ENCODE measurements around the gene SEMA6B.
"Not testable (repeated sequence)": the region's sequence is repeated elsewhere in the genome, so short reads cannot be mapped to it uniquely, and the experiment has no call there.

Gene SEMA6B

DNA sequence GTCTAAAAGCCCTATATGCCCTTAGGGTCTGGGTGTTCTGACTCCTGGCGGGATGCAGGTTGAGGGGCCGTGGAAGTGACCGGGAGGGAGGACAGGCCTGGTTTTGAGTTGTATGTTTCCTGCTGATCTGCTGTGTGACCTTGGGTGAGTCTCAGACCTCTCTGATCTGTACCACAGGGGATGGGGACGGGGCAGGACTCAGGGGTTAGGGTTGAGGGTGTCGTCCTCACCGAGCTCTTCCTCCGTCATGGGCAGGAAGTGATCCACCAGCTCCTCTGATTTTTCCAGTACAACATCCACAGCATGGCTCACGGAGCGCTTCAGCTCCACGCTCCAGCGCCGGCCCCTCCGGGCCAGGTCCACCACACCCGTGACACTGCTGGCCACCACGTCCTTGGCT is 30.6 kb downstream of the SEMA6B start:
- H3K9me3 ChIP-seq = no peaks in the 10 kb centered on the region
- H3K27ac ChIP-seq = no peak overlapping the region
- TF ChIP-seq, protein P1, sequence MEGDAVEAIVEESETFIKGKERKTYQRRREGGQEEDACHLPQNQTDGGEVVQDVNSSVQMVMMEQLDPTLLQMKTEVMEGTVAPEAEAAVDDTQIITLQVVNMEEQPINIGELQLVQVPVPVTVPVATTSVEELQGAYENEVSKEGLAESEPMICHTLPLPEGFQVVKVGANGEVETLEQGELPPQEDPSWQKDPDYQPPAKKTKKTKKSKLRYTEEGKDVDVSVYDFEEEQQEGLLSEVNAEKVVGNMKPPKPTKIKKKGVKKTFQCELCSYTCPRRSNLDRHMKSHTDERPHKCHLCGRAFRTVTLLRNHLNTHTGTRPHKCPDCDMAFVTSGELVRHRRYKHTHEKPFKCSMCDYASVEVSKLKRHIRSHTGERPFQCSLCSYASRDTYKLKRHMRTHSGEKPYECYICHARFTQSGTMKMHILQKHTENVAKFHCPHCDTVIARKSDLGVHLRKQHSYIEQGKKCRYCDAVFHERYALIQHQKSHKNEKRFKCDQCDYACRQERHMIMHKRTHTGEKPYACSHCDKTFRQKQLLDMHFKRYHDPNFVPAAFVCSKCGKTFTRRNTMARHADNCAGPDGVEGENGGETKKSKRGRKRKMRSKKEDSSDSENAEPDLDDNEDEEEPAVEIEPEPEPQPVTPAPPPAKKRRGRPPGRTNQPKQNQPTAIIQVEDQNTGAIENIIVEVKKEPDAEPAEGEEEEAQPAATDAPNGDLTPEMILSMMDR (IDR thresholded peaks at IDR 0.05) = no peak
- no peak for DNase-seq
- no peaks in the 10 kb centered on the region for H3K4me1 ChIP-seq
- intact Hi-C loops (cut with DNase I; ENCODE audit: low total_unique reads) = no loop called here
- H3K4me3 ChIP-seq = no peak overlapping the region
- H3K27me3 ChIP-seq = peaks cover 0 to 48% of the 10 kb centered on the region in 2 donors
- no peaks in the 10 kb centered on the region for H3K36me3 ChIP-seq

DNA sequence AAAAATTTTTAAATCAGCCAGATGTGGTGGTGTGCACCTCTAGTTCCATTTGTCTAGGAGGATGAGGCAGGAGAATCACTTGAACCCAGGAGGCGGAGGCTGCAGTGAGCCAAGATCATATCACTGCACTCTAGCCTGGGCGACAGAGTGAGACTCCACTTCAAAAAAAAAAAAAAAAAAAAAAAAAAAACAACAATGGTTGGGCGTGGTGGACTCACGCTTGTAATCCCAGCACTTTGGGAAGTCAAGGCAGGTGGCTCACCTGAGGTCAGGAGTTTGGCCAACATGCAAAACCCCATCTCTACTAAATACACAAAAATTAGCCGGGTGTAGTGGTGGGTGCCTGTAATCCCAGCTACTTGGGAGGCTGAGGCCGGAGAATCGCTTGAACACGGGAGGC is 32.1 kb downstream of the SEMA6B start:
- H3K36me3 ChIP-seq; H3K27ac ChIP-seq; intact Hi-C loops (cut with DNase I; ENCODE audit: low total_unique reads); H3K4me1 ChIP-seq; H3K4me3 ChIP-seq; H3K9me3 ChIP-seq; DNase-seq: not testable (repeated sequence)
- H3K27me3 ChIP-seq = peaks cover 0 to 45% of the 10 kb centered on the region in 2 donors

DNA sequence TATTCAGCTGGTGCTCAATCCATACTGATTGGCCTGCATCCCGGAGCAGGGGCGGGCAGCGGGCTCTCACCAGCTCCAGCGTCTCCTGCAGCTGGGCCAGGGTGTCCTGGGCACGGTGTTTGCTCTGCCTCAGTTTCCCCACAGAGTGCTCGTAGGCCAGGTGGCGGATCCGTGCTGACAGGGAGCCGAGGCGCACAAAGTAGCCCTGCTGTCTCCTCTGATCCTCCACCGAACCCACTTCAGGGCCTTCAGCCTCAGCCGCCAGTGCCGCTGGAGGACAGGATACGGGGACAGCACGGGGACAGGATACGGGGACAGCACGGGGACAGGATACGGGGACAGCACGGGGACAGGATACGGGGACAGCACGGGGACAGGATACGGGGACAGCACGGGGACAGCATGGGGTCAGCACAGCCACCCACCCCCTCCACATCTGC is 33.9 kb downstream of the SEMA6B start:
- peaks cover 0 to 43% of the 10 kb centered on the region in 2 donors for H3K27me3 ChIP-seq
- no peak overlapping the region for H3K27ac ChIP-seq
- H3K36me3 ChIP-seq = no peaks in the 10 kb centered on the region
- DNase-seq = no peak
- TF ChIP-seq, protein P1 (IDR thresholded peaks at IDR 0.05) = no peak
- H3K4me3 ChIP-seq = no peak overlapping the region
- no peaks in the 10 kb centered on the region for H3K9me3 ChIP-seq
- intact Hi-C loops (cut with DNase I; ENCODE audit: low total_unique reads) = no loop called here
- H3K4me1 ChIP-seq = no peaks in the 10 kb centered on the region

DNA sequence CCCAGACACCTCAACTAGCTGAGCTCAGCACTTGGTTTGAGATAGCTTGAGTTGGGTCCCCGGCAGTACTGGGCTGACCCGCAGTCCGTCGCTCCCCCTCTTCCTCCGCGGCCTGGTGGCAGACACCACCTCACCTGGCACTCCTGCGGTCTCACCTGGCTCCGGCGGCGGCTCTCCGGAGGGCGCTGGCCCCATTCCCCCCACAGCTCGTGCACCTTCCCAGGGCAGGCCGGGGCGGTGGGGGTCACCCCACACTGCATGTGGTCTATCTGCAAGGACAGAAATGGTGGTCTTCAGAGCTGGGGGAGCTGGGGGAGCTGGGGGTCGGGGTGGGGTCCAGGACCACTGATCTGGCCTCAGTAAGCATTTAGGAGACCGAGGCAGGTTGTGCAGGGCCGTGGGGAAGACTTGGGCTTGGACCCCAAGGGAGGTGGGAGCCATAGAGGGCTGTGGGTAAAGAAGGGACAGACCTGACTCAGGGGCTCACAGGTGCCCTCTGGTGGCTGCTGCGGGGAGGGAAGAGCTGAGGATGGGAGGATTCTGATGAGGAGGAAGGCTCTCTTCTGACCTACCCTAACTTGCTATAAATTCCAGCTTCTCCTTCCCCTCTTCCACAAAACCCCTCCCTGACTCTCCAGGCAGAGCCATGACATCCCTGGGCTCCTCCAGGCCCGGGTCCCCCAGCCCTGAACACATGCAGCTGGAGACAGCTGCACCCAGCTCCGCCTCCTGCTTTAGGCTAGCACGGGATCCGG is 34.5 kb downstream of the SEMA6B start:
- peak in 1 of 2 donors; percentile 45 for DNase-seq
- H3K27ac ChIP-seq = no peak overlapping the region
- H3K27me3 ChIP-seq = peaks cover 0 to 38% of the 10 kb centered on the region in 2 donors
- no peaks in the 10 kb centered on the region for H3K36me3 ChIP-seq
- no peak overlapping the region for H3K4me3 ChIP-seq
- TF ChIP-seq, protein P1 (IDR thresholded peaks at IDR 0.05) = peak; percentile 48 to 70
- intact Hi-C loops (cut with DNase I; ENCODE audit: low total_unique reads) = loop anchor here (5.0 kb wide), 1 partner anchor 258 kb away; no protein-coding TSS in a partner anchor
- H3K9me3 ChIP-seq = no peaks in the 10 kb centered on the region
- H3K4me1 ChIP-seq = no peaks in the 10 kb centered on the region

DNA sequence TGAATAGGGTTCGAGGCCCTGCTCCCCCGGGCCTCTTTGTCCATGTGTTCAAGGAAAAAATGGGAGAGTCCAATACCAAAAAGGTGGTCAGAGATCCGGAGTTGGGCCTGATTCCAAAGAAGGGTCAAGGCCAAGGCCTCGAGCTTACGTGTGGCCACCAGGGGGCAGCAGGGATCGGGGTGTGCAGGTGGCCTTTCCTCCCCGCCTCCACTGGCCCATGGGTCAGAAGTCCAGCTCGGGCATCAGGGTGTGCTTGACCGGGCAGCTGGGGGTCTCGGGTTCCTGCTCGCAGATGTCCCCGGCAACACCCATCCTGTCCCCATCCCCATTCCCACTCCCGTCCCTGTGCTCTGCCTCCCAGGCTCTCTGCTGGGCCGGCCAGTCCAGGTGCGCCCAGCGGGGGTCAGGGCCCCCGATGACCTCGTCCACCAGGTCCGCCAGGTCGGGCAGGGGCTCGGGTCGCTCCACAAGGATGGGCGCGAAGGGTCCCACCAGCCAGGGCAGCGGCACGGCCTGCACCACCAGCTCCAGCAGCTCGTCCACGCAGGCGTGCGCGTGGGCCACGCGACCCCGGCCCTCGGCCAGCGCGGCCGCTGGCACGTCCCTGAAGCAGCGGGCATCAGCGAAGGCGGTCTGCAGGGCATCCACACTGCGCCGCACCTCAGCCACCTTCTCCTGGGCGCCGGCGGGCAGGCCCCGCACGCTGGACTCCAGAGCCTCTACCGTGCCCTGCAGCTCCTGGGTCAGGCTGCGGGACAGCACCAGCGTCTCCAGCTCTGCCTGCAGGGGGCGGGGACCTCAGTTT is 36.0 kb downstream of the SEMA6B start:
- Histone ChIP-seq H3K4me1 (peaks cover 0 to 12% (median 3%) of the 10 kb centered on the region in 4 donors), H3K9me3 (no peaks in the 10 kb centered on the region), H3K27me3 (peaks cover 0 to 41% of the 10 kb centered on the region in 2 donors), H3K36me3 (no peaks in the 10 kb centered on the region), H3K27ac (no peak overlapping the region), H3K4me3 (no peak overlapping the region)
- intact Hi-C loops (cut with DNase I; ENCODE audit: low total_unique reads) = loop anchor here (5.0 kb wide), 1 partner anchor 256 kb away; no protein-coding TSS in a partner anchor
- no peak for DNase-seq
- TF ChIP-seq, protein P1 (IDR thresholded peaks at IDR 0.05) = peak; percentile 27 to 29

All from tibial artery (tissue), 4 donors.